ENCODE measurements around the gene FSD1.

DNA sequence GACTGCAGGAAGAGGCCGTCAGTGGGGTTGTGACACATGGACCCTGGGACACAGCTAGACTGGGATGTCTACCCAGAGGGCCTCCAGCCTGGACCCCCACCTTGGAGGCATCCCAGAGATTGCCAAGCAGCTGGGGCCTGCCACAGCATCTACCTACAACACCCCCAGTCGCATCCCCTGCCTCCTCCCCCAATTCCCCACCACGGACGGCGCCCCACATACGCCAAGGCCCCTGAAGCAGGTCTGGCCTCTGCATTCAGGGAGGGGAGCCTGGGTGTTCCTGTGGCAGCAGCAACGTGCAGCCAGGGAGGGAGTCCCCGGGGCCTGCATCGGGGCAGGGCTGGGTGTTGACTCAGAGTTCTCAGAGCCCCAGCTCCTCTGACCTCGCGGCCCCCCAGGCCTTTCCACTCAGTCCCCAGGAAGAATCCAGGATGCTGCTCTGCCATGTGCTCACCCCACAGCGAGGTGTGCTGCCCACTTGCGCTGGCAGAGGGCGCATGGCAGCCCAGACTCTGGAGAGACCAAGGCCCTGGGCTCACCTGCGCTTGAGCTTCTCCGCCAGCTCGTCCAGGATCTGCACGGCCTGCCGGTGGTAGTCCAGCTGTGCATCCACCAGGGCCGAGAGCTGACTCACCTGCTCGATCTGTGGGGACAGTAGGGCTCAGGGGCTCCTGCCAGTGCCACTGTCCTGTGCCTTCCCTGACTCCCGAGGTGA, 58.6 kb downstream of the FSD1 start:
- TF ChIP-seq SP1 (CRISPR knock-in tag; IDR thresholded peaks at IDR 0.05) (no peak), SP2 (IDR thresholded peaks at IDR 0.05; ENCODE audit: extremely low read depth, low read depth, low read length, poor library complexity, severe bottlenecking) (no peak), ERF (CRISPR knock-in tag; IDR thresholded peaks at IDR 0.05) (no peak), YBX1 (IDR thresholded peaks at IDR 0.05) (no peak), EZH2 (IDR thresholded peaks at IDR 0.05; ENCODE audit: borderline replicate concordance, low read depth, low read length) (no peak)
- TF ChIP-seq, protein P1, sequence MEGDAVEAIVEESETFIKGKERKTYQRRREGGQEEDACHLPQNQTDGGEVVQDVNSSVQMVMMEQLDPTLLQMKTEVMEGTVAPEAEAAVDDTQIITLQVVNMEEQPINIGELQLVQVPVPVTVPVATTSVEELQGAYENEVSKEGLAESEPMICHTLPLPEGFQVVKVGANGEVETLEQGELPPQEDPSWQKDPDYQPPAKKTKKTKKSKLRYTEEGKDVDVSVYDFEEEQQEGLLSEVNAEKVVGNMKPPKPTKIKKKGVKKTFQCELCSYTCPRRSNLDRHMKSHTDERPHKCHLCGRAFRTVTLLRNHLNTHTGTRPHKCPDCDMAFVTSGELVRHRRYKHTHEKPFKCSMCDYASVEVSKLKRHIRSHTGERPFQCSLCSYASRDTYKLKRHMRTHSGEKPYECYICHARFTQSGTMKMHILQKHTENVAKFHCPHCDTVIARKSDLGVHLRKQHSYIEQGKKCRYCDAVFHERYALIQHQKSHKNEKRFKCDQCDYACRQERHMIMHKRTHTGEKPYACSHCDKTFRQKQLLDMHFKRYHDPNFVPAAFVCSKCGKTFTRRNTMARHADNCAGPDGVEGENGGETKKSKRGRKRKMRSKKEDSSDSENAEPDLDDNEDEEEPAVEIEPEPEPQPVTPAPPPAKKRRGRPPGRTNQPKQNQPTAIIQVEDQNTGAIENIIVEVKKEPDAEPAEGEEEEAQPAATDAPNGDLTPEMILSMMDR (IDR thresholded peaks at IDR 0.05 in 2 of 3, conservative IDR thresholded peaks at IDR 0.05 in 1 of 3; ENCODE audit: insufficient read depth in 2 of 3, low read depth in 1 of 3, low read length in 3 of 3), result peak in 1 of 3 experiments; percentile 23; a peak in 1 of 6 replicates
